Erythroblast (primary cell): ENCODE results near the gene ZNF473.

Source experiments
- GATA1 ChIP-seq: IDR thresholded peaks from 2 replicates; pipeline ENCODE4 v1.6.1; 2011; ENCODE audit warnings: low read depth, mild to moderate bottlenecking, control low read depth, low read length, moderate library complexity
- POLR2A ChIP-seq: IDR thresholded peaks from 2 replicates; pipeline ENCODE4 v1.6.1; 2011; ENCODE audit warnings: mild to moderate bottlenecking, low read length

DNA sequence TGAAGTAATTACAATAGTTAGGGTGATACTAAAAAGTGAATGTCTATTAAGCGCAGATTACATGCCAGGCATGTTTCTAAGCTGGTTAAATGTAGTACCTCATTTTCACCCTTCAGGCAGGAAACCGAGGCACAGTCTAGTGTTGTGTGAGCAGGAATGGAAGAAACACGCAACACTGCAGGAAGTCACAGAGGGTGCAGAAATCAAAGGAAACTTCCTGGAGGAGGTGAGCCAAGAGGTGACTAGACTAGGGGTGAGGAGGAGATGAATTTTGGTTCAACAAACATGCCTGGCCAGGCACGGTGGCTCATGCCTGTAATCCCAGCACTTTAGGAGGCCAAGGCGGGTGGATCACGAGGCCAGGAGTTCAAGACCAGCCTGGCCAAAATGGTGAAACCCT is 41.8 kb downstream of the ZNF473 start:
- TF ChIP-seq POLR2A: no peak
- no peak for TF ChIP-seq GATA1
